ENCODE results near the gene B3GALNT1.
"Not testable (repeated sequence)": the region's sequence is repeated elsewhere in the genome, so short reads cannot be mapped to it uniquely, and the experiment has no call there.

Gene B3GALNT1

DNA sequence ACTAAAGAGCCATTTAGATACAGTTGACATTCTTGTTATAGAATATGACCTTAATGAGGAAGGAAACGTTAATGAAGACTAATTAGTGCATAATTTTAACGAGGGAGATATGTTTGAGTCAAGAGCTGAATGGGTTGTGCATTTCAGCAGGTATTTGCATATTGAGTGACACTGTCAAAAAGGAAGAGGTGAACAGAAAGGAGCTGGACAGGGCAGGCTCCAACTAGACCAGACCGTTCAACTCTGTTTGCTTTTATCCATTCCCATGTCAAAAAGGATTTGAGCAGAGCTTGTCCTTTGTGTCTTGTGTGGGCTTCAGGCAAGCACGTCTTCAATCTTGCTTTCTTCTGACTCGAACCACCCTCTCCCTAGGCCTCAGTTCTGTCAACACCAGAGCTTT lies 40.7 kb downstream of the B3GALNT1 start:
- no peak overlapping the region for H3K27ac Mint-ChIP-seq
- ATAC-seq (no peak), DNase-seq (ENCODE audit: low spot score in 2 of 2) (no peak)
- H3K4me3 Mint-ChIP-seq: no peak overlapping the region
- H3K36me3 Mint-ChIP-seq: no peaks in the 10 kb centered on the region
- no peaks in the 10 kb centered on the region for H3K9me3 Mint-ChIP-seq
- no peaks in the 10 kb centered on the region for H3K4me1 Mint-ChIP-seq

DNA sequence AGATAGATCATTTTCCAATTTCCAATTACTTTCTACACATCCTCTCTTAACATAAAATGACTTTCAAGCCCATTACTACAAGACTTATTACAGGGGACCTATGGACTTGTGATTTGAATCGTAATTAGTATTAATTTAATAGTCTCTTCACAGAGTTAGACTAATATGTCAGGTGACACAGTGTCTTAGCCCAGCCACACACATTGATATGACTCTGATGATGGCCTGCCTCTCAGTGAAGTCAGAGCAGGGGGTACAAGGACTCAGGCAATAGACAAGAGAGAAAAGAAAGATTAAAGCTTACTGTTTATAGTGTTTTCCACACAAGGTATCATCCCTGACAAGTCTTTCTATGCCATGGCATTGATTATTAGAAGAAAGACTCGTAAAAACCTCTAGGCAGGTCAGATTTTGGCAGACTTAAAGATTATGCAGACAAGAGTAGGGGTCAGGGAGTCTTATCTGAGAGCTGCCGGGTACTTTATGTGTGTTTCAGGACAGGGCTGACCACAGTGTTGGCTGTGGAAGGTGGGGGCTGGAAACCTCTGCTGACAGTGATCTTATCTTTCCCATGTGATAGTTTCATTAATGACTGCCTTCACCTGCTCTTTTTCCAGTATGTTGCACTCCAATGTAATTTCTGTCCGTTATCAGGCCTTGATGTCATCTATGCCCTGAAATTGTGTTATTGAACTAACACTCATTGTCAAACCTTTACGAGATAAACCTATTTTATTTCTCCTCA lies 50.1 kb downstream of the B3GALNT1 start:
- DNase-seq (ENCODE audit: low spot score in 2 of 2): no peak
- peaks cover 3% of the 10 kb centered on the region for H3K9me3 Mint-ChIP-seq
- H3K27ac Mint-ChIP-seq: no peak overlapping the region
- H3K4me3 Mint-ChIP-seq: no peak overlapping the region
- H3K36me3 Mint-ChIP-seq: no peaks in the 10 kb centered on the region
- H3K4me1 Mint-ChIP-seq: no peaks in the 10 kb centered on the region
- ATAC-seq: no peak

- H3K36me3 Mint-ChIP-seq: no peaks in the 10 kb centered on the region
- peaks cover 5% of the 10 kb centered on the region for H3K9me3 Mint-ChIP-seq
- no peak for ATAC-seq
- no peak for DNase-seq (ENCODE audit: low spot score in 2 of 2)
- no peaks in the 10 kb centered on the region for H3K4me1 Mint-ChIP-seq
- H3K4me3 Mint-ChIP-seq: no peak overlapping the region
- H3K27ac Mint-ChIP-seq: no peak overlapping the region
Measured at GRCh38 chr3:161051856-161052255, 53.3 kb downstream of the B3GALNT1 start.

- no peaks in the 10 kb centered on the region for H3K4me1 Mint-ChIP-seq
- H3K36me3 Mint-ChIP-seq: no peaks in the 10 kb centered on the region
- H3K4me3 Mint-ChIP-seq: no peak overlapping the region
- ATAC-seq (no peak), DNase-seq (ENCODE audit: low spot score in 2 of 2) (no peak)
- H3K9me3 Mint-ChIP-seq: peaks cover 5% of the 10 kb centered on the region
- H3K27ac Mint-ChIP-seq: no peak overlapping the region
Measured at GRCh38 chr3:161050935-161051334, 54.2 kb downstream of the B3GALNT1 start.

DNA sequence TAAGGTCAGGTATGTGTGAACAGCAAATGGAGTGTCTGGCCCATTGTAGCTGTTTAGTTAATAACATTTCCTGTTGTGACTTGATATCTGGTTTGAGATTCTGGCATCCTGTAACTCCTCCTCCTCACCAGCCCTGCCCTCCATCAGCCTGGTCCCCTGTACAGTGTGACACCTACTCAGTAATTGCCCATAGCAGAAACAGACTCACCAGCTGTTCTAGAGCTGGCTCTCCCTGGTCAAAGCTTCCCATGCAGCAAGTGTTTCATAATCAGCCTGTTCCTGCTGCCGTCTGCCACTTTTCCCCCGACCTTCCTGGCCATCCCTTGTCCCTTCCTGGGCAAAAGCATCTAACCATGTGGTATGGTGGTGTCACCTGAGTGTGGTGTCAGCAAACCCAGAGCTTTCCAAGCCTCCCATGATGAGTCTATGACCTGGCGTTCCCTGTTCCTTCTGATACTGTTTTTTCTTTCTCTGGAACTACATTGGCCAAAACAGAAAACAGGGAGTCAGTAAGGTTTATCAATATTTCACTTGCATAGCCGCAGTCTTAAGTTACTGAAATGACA lies 55.4 kb downstream of the B3GALNT1 start:
- H3K36me3 Mint-ChIP-seq: no peaks in the 10 kb centered on the region
- H3K4me3 Mint-ChIP-seq: no peak overlapping the region
- ATAC-seq: peak; percentile 32
- H3K27ac Mint-ChIP-seq: no peak overlapping the region
- no peaks in the 10 kb centered on the region for H3K4me1 Mint-ChIP-seq
- DNase-seq (ENCODE audit: low spot score in 2 of 2): no peak
- peaks cover 8% of the 10 kb centered on the region for H3K9me3 Mint-ChIP-seq

DNA sequence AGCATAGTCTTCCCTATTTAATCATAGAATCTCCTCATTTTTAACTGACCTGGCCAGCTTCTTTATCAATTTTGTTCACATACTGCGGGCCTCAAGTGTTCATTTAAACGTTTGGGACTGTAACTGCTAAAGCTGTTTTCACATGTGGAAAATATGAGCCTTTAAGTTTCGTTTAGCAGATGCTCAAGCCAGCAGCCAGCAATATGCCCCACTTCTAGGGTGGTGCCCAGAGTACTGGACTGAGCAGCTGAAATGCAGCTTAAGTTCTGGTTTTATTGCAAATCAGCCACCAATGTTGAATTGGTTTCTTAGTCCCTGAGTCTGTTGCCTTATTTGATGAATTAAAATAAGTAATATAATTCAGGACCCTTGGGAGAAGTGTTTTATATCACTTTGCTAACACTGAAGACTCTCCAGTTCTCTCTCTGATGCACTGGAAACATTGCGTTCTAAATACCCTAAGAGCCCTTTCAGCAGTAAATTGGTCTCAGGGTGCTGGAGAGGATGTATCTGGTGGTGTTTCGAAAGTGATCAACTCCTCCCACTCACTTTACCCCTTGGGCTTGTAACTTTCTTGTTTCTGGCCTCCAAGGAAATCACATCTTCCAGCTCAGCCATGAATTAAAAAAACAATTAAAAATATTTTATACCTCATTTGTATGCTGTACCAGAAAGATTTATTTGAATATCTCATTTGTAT lies 61.7 kb downstream of the B3GALNT1 start:
- no peaks in the 10 kb centered on the region for H3K4me1 Mint-ChIP-seq
- no peak overlapping the region for H3K4me3 Mint-ChIP-seq
- DNase-seq (ENCODE audit: low spot score in 2 of 2) (no peak), ATAC-seq (no peak)
- peaks cover 13% of the 10 kb centered on the region for H3K9me3 Mint-ChIP-seq
- no peaks in the 10 kb centered on the region for H3K36me3 Mint-ChIP-seq
- H3K27ac Mint-ChIP-seq: no peak overlapping the region

- Mint-ChIP-seq H3K9me3 (peaks cover 13% of the 10 kb centered on the region), H3K4me3 (no peak overlapping the region), H3K4me1 (no peaks in the 10 kb centered on the region), H3K27ac (no peak overlapping the region), H3K36me3 (no peaks in the 10 kb centered on the region)
- DNase-seq (ENCODE audit: low spot score in 2 of 2) (no peak), ATAC-seq (no peak)
Measured at GRCh38 chr3:161042023-161042501, 63.1 kb downstream of the B3GALNT1 start.

- Mint-ChIP-seq H3K36me3 (no peaks in the 10 kb centered on the region), H3K4me1 (no peaks in the 10 kb centered on the region), H3K27ac (no peak overlapping the region), H3K4me3 (no peak overlapping the region), H3K9me3 (peaks cover 9% of the 10 kb centered on the region)
- ATAC-seq (no peak), DNase-seq (ENCODE audit: low spot score in 2 of 2) (no peak)
Measured at GRCh38 chr3:161038725-161039124, 66.4 kb downstream of the B3GALNT1 start.

GRCh38 chr3:161035711-161036110 lies 69.4 kb downstream of the B3GALNT1 start:
- no peaks in the 10 kb centered on the region for H3K4me1 Mint-ChIP-seq
- ATAC-seq: no peak
- no peak for DNase-seq (ENCODE audit: low spot score in 2 of 2)
- H3K27ac Mint-ChIP-seq: no peak overlapping the region
- no peaks in the 10 kb centered on the region for H3K36me3 Mint-ChIP-seq
- no peak overlapping the region for H3K4me3 Mint-ChIP-seq
- peaks cover 11% of the 10 kb centered on the region for H3K9me3 Mint-ChIP-seq

DNA sequence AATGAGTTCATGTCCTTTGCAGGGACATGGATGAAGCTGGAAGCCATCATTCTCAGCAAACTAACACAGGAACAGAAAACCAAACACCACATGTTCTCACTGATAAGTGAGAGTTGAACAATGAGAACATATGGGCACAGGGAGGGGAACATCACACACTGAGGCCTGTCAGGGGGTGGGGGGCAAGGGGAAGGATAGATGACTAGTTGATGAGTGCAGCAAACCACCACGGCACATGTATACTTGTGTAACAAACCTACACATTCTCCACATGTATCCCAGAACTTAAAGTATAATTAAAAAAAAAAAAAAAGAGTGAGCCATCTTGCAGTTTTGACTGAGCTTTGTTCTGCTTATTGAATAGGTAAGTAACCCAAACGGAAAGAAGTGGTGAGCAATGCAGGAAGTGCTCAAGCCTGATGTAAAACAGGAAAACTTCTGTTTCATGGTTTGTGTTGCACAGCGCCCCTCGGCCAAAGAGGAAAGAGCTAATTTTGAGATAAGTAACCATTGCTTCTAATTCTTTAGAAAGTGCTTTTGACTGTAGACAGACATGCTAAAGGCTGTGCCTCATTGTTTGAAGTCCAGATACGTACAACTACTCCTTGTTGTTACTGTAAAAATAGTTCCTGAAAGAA lies 70.1 kb downstream of the B3GALNT1 start:
- H3K4me1 Mint-ChIP-seq; DNase-seq (ENCODE audit: low spot score in 2 of 2); H3K36me3 Mint-ChIP-seq; H3K4me3 Mint-ChIP-seq; H3K27ac Mint-ChIP-seq: not testable (repeated sequence)
- ATAC-seq: peak; percentile 74
- H3K9me3 Mint-ChIP-seq: peaks cover 15% of the 10 kb centered on the region

All from stimulated activated effector memory CD8-positive, alpha-beta T cell treated with anti-CD3 and anti-CD28 coated beads, Interleukin-12 subunit alpha, Interleukin-12 subunit beta, amount 100 ng/mL, for 72 hours (primary cell).